GM18909 (cell line): Measurements from ENCODE around the gene RBCK1.
A peak's percentile ranks its signal among the peaks of the same experiment; 100 is the strongest.
"Not testable (repeated sequence)": the region's sequence is repeated elsewhere in the genome, so short reads cannot be mapped to it uniquely, and the experiment has no call there.

ENCODE experiments used
- ATAC-seq: cut with Tn5 transposase; IDR thresholded peaks from one replicate; pipeline ENCODE4 v1.9.1; 2021; ENCODE audit warnings: mild to moderate bottlenecking; ENCODE audit not compliant: unreplicated experiment, poor library complexity

The RBCK1 gene

DNA sequence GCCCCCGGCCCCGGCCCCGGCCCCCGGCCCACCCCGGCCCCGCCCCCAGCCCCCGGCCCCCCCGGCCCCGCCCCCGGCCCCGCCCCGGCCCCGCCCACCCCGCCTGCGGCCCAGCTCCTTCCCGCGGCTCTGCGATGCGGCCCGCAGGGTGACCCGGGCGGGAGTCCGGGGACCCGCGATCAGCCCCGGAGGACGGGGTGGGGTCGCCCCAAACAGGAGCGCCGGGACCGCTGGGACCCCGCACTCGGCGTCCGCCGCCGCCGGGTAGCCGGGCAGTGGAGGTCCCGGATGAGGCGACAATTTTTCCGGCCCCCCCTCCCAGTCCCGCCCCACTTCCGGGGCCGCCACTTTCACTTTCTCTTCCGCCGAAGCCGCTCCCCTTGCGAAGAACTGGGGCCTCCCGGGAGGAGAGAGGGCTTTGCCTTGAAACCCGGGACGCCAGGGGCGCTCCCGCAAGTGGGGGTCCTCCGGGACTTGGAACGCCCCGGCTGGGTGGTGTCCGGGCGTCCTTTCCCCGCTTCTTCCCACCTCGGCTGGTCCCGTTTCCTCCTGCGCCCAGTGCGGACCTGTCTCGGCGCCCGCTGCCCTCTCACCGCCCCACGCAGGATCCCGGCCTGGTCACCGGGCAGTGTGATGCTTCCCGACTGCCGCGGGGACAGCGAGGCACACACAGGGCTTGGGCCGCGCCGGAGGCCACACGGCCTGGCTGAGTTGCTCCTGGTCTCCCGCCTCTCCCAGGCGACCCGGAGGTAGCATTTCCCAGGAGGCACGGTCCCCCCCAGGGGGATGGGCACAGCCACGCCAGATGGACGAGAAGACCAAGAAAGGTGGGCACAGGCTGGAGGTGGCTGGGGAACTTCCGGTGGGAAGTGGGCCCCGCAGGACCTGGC lies at the start of gene RBCK1:
TSS of gene RBCK1 (plus strand) at position 347 of the 890 bp plus-strand sequence. CDS start at position 806, 459 bp downstream.
- ATAC-seq, result peak; percentile 68

GRCh38 chr20:358891-359555 lies 49.1 kb upstream of the RBCK1 start:
- ATAC-seq, result no peak

DNA sequence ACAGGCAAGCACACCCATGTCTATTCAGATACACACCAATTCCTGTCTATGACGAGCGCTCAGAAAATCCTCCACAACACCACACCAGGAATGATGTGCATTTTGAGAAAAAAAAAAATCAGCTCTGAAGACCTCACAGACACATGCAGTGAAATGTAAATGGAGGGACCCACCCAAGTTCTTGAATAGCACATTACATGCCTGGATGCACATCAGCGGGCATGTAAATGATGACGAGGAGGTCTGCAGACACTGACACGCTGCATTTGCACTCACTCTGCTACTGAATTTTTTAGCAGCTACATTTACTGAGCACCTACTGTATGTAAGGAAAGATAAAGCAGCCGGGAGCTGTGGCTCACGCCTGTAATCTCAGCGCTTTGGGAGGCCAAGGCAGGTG lies 46.5 kb upstream of the RBCK1 start:
- no peak for ATAC-seq

DNA sequence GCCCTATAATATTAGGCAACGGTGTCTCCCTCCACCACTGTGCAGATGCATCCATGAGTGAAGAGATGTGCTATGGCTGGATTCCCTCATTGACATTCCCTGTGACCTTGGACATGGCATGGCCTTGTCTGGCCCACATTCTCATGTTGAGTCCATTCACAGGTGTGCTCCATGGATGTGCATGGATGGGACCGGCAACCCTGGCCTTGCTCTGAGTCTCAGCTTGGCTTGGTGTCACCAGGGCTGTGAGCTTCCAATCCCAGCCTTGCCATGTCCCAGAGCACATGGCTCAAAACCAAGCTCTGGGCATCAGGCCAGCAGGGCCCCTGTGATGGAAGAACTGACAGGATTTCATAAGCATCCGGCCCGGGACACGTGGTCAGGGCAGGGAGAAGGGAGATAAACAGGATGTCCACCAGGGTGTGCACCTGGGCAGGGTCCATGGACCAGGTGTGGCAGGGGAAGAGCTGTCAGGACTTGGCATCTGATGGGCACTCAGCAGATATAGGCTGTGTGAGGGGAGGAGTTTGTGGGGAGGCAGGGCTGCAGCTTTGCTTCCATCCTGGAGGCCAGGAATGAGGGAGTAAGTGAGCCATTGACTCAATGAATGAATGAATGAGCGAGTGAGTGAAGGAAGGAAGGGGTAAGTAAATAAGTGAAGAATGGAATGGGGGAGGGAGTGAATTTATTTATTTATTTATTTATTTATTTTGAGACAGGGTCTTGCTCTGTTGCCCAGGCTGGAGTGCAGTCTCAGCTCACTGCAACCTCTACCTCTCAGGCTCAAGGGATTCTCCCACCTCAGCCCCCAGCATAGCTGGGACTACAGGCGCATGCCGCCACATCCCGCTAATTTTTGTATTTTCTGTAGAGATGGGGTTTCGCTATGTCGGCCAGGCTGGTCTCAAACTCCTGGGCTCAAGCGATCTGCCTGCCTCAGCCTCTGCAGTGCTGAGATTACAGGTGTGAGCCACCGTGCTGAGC lies 45.5 kb upstream of the RBCK1 start:
- ATAC-seq, result no peak

DNA sequence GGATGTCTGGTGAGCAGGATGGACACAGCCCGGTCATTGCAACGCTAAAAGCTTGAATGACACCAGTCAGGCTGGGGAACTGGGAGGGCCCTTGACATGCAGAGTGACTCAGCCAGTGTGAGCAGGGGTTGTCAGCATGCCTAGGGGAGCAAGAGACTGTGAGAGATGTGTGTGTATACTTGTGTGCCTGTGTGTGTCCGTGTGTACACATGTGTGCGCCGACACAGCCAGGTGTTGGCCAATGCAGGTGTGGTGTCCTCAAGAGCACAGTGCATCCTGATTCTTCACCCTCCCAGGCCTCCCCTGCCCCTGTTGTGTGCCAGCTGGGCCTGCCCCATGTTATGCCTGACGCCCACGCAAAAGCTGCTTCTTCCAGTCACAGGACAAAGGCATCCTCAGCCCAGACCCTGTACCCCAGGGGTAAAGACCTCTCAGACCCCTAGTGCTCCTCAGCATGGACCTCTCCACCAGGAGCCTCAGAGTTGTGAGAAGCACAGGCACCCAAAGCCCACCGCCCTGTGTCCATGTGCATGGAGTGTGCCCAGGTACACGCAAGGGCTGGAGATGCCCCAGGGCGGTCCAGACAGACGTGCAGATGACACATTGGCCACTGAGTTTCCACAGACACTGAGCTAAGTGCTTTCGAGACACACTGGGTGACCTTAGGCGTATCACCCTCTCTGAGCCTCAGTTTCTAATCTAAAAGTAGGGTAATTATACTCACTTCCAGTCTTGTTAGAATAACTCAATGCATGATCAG lies 44.6 kb upstream of the RBCK1 start:
- ATAC-seq, result no peak

DNA sequence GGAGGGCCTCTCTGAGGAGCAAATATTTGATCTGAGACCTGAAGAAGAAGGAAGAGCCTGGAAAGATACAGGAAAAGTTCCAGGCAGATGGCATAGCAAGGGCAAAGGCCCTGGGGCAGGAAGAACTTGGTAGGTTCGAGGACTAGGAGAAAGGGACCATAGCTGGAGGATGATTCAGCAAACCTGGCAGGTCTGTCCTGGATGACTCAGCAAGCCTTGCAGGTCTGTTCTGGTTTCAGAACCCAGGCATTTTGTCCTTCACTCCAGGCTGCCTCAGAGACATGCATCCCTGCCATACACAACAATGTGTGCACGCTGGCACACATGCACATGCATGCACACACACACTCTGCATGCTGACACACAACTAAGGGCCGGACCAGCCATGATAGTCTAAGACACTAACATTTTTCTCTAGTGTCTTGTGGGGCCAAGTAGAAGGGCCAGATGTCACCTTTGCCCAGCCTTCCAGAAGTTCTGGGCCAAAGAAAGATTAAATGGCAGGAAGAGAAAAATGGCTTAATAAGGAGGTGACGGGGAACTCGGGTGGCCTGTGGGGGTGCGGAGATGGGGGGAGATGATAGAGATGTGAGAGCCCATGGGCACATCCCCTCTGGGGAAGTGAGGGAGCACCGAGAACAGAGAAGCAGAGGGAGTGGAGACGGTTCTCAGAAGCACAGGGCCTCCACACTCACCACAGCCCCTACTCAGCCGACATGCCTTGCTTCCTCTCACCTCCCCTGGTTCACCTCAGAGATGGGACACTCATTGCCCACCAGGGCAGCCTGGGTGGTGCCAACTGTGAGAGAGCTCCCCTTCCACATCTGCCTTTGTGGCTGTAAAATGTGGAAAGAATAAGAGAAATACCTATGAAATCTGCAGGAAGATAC lies 42.9 kb upstream of the RBCK1 start:
- ATAC-seq, result no peak

- ATAC-seq, result no peak
These were observed 41.9 kb upstream of the RBCK1 start for GRCh38 chr20:366041-366718.

DNA sequence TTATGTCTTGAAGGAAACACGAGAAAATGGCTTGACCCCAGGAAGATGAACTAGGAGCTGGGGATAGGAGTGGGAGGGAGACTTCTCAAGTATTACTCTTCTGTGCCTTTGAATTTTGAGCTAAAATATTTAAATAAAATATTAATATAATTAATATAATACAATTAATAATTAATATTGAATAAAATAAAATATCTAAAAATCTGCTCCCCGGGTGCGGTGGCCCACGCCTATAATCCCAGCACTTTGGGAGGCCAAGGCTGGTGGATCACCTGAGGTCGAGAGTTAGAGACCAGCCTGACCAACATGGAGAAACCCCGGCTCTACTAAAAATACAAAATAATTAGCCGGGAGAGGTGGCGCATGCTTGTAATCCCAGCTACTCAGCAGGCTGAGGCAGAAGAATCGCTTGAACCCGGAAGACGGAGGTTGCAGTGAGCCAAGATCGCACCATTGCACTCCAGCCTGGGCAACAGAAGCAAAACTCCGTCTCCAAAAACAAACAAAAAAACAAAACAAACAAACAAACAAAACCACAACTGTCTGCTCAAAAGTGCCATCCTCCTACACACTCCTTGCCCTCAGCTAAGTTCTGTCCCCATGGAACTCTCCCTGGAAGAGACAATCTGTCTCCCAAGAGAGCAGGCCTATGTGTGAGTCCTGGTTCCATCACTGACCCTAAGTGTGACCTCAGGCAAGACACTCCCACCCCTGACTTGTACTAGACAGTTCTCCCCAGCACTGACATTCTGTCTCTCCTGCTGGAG lies 41.2 kb upstream of the RBCK1 start:
- no peak for ATAC-seq

GRCh38 chr20:367486-367887 lies 40.6 kb upstream of the RBCK1 start:
- ATAC-seq, result no peak

- no peak for ATAC-seq
These were observed 39.2 kb upstream of the RBCK1 start for GRCh38 chr20:368915-369314.

DNA sequence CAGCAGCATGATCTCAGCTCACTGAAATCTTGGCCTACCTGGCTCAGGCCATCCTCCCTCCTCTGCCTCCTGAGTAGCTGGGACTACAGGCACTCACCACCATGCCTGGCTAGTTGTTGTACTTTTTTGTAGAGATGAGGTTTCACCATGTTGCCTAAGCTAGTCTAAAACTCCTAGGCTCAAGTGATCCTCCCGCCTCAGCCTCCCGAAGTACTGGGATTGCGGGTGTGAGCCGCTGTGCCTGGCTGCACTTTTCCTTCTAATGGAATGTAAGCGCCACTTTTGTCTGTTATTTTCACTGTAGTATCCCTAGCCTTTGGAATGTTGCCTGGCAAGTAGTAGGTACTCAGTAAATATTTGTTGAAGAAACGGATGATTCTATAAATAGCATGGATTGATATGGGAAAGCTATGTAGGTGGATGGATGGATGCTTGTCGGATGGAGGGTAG lies 37.9 kb upstream of the RBCK1 start:
- no peak for ATAC-seq

DNA sequence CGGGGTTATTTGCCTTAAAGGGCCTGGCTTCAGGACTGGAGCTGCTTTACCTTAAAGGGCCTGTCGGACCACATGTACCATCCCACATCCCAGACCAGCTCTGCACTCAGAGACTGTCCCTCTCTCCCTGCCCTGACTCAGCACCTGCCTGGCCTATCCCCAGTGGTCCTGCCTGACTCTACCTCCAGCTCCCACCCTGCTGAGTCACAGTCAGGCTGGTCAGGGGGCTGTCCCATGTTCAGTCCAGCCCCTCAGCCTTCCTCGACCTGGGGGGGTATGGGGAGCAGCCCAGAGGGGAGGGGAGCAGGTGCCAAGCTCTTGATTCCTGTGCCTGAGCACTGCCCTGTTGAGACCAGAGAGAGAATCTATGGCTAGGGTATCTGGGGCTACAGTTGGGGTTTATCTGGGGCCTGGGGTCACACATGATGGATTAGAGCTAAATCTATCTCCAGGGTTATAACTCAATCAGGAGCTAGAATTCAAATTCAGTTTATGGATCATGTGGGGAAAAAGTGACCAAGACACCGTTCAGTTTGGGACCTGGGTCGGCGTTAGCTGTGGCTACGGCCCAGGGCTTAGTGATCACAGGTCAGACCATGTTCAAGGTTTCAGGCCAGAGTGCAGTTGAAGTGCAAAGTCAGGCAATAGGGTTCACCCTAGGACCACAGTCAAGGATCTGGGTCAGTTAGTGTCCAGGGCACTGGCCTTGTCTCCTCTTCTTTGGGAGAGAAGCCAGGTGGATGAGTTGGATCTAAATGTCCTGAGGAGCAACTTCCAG lies 36.9 kb upstream of the RBCK1 start:
- ATAC-seq, result no peak

DNA sequence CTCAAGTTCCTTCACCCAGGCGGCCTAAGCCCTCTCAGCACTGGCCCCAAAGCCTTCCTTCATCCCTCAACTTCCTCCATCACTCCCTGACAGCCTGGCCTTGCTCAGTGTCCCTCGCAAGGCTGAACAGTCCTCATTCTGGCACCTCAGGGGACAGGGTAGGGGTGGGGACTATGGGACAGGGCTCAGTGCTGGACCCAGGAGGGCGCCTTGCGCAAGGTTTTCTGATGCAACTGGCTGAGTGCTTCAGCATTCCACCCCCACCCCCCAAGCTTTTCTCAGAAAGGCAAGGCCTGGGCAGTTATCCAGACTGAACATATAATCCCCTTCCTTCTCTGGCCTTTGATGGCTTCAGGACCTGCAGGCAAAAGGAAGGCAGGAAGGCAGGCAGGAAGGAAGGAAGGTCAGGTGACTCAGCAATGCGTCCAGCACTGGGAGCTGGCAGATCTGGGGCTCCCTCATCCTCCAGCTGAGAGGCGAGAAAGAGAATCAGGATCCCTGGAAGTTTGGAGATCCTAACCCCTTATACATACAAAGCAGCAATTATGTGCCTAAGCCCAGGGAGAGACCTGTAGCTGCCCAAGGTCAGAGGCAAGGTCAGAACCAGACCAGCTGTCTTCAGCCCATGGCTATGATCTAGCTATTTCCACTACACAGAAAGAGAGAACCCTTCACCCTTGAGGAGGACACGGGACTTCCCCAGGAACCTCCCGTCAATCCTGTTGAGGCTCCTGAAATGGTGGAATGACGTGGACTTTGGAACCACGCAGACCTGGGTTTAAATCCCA lies 36.1 kb upstream of the RBCK1 start:
- no peak for ATAC-seq

- not testable (repeated sequence) for ATAC-seq
These were observed 35.5 kb upstream of the RBCK1 start for GRCh38 chr20:372543-373082.

DNA sequence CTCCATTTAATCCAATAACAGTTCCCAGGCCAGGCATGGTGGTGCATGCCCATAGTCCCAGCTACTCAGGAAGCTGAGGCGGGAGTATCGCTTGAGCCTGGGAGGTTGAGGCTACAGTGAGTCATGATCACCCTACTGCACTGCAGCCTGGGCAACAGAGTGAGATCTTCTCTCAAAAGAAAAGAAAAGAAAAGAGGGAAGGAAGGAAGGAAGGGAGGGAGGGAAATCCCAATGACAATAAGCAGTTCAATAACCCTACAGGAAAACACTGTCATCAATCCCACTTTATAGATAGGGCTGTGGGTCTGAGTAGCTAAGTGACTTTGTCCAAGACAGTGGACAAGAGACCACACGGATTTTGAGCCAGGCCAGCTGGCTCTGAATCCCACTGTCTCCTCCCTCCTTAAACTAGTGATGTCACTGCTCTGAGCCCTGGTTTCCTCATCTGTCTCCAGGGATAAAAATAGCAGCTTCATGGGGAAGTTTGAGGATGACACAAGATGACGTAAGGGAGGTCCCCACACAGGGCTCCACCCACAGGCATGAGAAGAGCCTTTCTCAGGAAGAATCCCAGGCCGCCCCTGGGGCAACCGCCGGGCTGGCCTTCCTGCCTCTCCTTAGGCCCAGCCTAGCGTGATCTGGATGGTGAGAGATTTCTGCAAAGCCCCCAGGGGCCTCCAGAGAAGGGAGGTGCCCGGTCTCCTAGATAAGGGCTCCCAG lies 34.8 kb upstream of the RBCK1 start:
- no peak for ATAC-seq
